Hippocampal formation (tissue), 2 donors: Measurements from ENCODE around the gene OTOF.

Source experiments
- DNase-seq, 2 donors: peaks; one replicate each; lab custom pipeline; 2025; lab: John Stamatoyannopoulos, UW

The OTOF gene

GRCh38 chr2:26477911-26478253, at the start of gene OTOF:
Gene OTOF (minus strand): TSS chr2:26478124.
- no peak for DNase-seq

- no peak for DNase-seq
These were observed 48.7 kb upstream of the OTOF start for GRCh38 chr2:26526589-26526988.

- no peak for DNase-seq
These were observed 48.2 kb upstream of the OTOF start for GRCh38 chr2:26526105-26526504.

GRCh38 chr2:26523750-26524149, 45.8 kb upstream of the OTOF start:
- no peak for DNase-seq

GRCh38 chr2:26522751-26523171, 44.8 kb upstream of the OTOF start:
- no peak for DNase-seq

DNA sequence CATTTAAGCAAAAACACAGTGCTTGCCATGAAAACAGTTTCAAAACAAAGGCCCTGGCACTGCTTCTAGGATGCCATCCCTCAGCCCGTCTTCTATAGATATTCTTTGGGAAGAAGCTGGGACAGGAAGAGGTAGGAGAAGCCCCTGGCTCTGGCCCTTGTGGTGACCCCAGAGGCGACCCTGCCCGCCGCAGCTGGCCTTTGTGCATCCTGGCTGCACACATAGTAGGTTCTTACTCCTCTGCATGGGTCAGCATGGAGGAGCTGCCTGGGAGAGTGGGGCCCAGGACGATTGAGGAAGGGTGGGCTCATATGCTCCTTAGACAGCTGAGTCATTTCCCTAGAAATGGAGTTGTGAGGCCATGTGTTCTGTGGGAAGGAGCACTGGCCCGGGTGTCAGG, 44.4 kb upstream of the OTOF start:
- no peak for DNase-seq

DNA sequence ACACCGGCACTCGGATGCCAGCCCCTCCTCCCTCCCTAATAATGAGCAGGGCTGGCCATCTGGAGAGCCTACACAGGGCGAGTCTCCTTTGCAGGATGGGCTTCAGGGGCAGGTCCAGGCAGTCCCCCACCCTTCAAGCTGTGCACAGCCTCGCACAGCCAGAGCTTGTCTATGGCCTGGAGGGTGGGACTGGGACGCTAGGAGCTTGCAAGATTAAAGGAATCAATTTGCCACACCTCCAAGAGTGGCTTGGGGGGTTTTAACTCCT, 43.9 kb upstream of the OTOF start:
- no peak for DNase-seq

GRCh38 chr2:26521054-26521912, 43.4 kb upstream of the OTOF start:
- DNase-seq: no peak

DNA sequence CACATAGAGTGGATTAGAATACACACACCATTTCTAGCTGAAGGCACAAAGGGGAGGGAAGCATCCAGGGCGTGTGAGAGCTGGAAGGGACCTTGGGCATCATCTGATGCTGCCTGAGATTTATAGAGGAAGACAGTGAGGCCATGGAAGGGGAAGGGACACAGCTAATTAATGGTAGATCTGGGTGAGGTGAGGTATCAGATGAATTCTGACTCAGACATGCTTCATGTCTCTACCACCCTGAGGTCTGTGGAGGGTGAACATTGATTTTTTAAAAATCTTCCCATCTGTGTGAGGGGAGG, 42.2 kb upstream of the OTOF start:
- DNase-seq: no peak

DNA sequence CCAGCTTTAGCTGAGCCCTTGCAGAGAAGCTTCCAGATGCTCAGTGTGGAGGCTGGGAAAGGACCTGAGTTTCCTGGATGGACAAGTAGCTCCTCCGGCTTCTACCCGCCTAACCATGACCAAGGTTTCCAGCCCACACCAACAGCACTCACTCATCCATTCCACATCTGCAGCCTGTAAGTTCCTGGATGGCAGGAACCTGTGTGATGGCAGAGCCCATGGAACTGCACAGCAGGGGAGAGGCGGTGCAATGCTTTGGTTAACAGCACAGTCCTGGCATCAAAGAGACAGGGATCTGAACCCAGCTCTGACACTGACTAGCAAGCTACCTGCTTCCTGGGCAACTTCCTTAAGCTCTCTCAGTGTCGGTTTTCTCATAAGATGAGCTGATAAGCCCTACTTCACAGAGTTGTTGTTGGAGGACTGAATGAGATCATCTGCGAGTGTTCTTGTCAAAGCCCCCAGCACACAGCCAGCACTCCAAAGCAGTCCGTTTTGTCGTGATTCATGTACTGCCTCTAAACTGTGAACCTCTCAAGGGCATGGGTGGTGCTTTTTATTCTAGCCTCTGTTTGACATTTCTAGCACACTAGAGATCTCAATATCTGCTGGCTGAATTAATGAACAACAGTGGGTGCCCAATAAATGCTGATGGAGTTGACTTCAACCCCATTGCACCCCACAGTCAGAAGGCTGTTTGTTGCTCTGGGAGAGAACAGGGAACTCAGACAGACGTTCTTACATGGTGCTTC, 41.6 kb upstream of the OTOF start:
- DNase-seq: no peak

GRCh38 chr2:26516781-26517180, 38.9 kb upstream of the OTOF start:
- no peak for DNase-seq

- no peak for DNase-seq
These were observed 38.3 kb upstream of the OTOF start for GRCh38 chr2:26516246-26516645.

GRCh38 chr2:26515771-26516170, 37.8 kb upstream of the OTOF start:
- no peak for DNase-seq

DNA sequence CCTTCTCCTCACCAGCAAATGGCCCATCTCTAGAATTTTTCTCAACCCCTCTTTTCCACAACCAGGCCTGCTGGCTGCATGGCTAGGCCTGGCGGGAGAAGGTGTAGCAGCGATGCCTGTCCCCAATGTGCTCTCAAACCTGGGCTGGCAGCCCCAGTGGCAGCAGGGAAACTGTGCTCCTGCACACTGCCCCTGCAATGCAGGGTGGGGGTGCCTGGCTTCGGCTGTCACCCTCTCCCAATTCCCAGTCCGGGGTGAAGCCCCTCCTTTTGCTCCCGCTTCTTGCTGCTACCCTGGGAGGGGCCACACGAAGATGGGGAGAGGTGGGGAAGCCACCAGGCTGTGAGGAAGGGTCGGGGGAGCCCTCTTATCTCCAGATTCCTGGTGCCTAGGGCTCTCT, 36.1 kb upstream of the OTOF start:
- no peak for DNase-seq

GRCh38 chr2:26513261-26513660, 35.3 kb upstream of the OTOF start:
- DNase-seq: no peak

GRCh38 chr2:26511466-26511865, 33.5 kb upstream of the OTOF start:
- DNase-seq: no peak

- DNase-seq: no peak
These were observed 32.5 kb upstream of the OTOF start for GRCh38 chr2:26510344-26510973.

- DNase-seq: no peak
These were observed 31.2 kb upstream of the OTOF start for GRCh38 chr2:26509141-26509540.

DNA sequence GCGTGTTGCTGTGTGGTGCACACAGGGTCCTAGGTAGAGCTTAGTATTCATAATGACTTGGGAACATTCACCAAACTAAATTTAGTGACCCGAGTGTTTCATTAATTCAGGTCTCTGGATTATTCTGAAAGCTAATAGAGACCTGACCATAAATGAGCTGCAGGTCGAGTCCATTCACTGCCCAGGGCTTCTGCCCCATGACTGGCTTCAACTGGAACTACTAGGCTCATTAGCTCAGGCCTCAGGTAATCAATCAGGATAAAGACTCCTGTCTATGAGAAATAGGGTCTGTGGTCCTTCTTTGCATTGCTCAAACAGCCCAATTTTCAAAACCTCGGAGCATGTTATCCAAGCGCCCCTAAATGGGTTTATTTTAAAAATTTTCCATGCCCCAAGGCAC, 30.0 kb upstream of the OTOF start:
- no peak for DNase-seq

GRCh38 chr2:26507088-26507487, 29.2 kb upstream of the OTOF start:
- DNase-seq: no peak

GRCh38 chr2:26506279-26506678, 28.4 kb upstream of the OTOF start:
- DNase-seq: no peak

DNA sequence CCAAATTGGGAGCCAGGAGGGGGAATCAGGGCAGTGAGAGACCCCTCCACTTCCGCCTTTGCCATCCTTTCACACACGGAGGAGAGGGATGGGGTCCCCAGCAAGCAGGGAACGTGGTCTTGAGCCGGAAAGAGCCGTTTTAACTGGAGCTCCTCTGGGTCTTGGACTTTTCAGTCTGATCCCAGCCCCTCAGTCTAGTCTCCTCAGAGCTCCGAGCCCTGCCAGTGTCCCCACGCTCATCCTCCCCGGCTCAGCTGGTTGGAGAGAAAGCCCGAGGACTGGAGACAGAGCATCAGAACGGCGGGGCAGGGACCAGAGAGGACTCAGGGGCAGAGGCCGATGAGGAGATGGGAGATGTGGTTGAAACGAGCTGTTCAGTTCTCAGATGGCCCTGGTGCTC, 26.1 kb upstream of the OTOF start:
- DNase-seq: no peak

DNA sequence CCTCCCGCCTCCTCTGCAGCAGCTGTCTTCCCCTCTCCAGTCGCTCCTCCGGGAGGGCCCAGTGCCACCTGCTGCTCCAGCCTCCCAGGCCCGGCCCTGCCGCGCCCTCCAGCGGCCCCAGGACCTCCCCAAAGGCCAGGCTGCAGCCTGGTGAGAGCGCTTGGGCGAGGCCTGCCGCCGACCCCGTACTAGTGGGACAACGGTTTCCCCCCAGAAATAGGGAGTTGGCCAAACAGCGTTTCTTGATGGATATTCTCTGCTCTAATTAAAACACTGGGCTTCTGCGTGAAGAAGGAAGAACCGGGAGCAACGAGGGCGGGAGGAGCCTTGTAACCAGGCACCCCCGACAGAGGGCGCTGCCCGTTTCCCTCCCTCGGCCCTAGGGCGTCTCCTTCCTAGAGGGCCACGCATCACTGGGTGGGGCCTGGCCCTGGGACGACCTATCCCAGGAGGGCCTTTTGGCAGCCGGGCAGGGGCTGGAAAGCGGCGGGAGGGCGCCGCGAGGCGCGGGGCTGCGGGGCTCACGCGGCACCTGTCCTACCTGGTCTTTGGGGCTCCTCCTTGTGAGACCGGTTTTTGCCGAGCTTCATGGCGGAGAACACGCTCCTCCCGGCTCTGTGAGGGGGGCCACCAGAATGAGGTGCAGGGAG, 25.4 kb upstream of the OTOF start:
- DNase-seq: peak; percentile 17 to 34
